ENCODE results near the gene CCDC150. TPM values are rescaled to one million over a fixed set of nuclear protein-coding genes. Genes with fewer than 3 reads are reported as not detected.

Gene CCDC150
- total and polyA plus RNA-seq, 2 of the 8 experiments (the other 6 are each of a cell fraction or from before 2014, with no cell fraction given) = 8.3 to 31.9 TPM

DNA sequence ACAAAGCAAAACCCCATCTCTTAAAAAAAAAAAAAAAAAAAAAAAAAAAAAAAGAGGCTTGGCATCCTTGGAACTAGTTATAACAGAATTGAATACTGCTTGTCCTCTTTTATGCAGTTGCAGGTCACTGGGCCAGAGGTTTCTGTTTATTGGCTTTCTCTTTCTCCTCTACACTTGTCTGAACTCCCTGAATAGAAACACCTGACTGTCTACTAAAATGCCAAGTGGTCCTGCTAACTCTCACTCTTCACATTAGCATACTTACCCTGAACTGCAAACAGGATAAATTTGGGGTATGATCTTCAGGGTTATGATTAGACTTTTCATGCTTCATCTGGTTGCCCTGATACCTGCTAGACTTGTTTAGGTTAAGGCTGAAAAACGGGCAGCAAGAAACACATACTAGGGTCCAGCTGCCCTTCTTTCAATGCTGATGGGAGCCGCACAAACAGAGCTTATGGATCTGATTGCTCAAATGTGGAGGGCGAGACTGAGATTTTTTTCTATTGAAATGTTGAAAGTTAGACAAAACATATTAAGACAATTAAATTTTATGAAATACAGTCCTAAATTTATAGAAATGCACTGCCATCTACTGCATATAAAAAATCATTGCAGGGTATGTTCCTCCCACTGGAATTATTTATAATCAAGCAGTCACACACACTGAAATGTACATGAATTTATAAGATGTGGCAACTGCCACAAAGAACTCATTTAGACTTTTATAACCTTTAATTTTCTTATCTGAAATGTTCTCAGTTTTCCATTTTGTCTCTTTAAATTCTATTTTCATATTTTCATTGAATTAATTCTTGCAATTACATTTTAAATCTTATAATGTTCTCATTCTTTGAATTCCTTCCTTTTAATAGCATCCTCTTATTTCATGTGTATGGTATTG lies 119.2 kb downstream of the CCDC150 start:
- no peak overlapping the region for H4K91ac ChIP-seq (replicated peaks; ENCODE audit: insufficient read length, low read length)
- H3K18ac ChIP-seq (ENCODE audit: extremely low read depth, low read length) = no peak overlapping the region
- no peak overlapping the region for H3K23ac ChIP-seq (ENCODE audit: insufficient read length)
- no peaks in the 10 kb centered on the region for H3K4me1 ChIP-seq (replicated peaks in 1 of 4; ENCODE audit: control insufficient read depth in 3 of 4, insufficient read depth in 4 of 4, low read length in 3 of 4)
- H3K56ac ChIP-seq (replicated peaks; ENCODE audit: insufficient read length, low read depth, low read length) = no peak overlapping the region
- H3K79me1 ChIP-seq (ENCODE audit: low read depth, low read length) = no peaks in the 10 kb centered on the region
- 87% methylated on average over 3 of the region's 3 CpGs; no CpG with 5 or more reads in 1 of the 2 experiments for WGBS, 2 experiments (ENCODE audit: extremely low coverage in 1 of 2, insufficient coverage in 1 of 2, insufficient read length in 1 of 2, insufficient replicate concordance in 2 of 2, low coverage in 1 of 2, low lambda C conversion rate in 2 of 2, missing lambda C conversion rate in 1 of 2)
- H4K8ac ChIP-seq (ENCODE audit: extremely low read depth, insufficient read depth, low read length) = no peak overlapping the region
- H2BK120ac ChIP-seq (replicated peaks; ENCODE audit: low read depth, low read length) = no peak overlapping the region
- H3K79me2 ChIP-seq (ENCODE audit: control insufficient read depth in 1 of 2, insufficient read depth in 2 of 2, low read length in 2 of 2) = no peaks in the 10 kb centered on the region
- no peak overlapping the region for H4K5ac ChIP-seq (ENCODE audit: insufficient read length, low read depth, low read length)
- H2BK5ac ChIP-seq (ENCODE audit: low read depth, low read length) = no peak overlapping the region
- POLR2A ChIA-PET (ENCODE audit: partially characterized antibody) = interaction anchor here (0.9 to 1.5 kb wide), 2 partner anchors 8 to 11 kb away, joined by 3 to 5 read pairs; no protein-coding TSS in a partner anchor
- peaks cover 0 to 12% (median 2%) of the 10 kb centered on the region in 4 experiments; a peak in 5 of 8 replicates for H3K36me3 ChIP-seq (ENCODE audit: control insufficient read depth in 2 of 4, insufficient read depth in 4 of 4, low read length in 3 of 4)
- H2BK20ac ChIP-seq (ENCODE audit: low read length) = no peak overlapping the region
- no peak overlapping the region for H3K14ac ChIP-seq (ENCODE audit: insufficient read length)
- H2BK12ac ChIP-seq (ENCODE audit: low read depth, low read length) = no peak overlapping the region
- DNase-seq (ENCODE audit: low read depth in 1 of 2, low spot score in 2 of 2) (no peak), FAIRE-seq (no peak)
- no peak overlapping the region for H3K4ac ChIP-seq (replicated peaks; ENCODE audit: insufficient read length, low read depth, low read length)
- CTCF ChIA-PET (ENCODE audit: partially characterized antibody) = interaction anchor here (0.5 to 3.6 kb wide), 7 partner anchors 8 to 1098 kb away, joined by 3 to 15 read pairs (median 4); no protein-coding TSS in a partner anchor
- H3K23me2 ChIP-seq (ENCODE audit: low read depth, low read length) = no peaks in the 10 kb centered on the region
- no peak overlapping the region for H3K4me2 ChIP-seq (ENCODE audit: insufficient read depth in 1 of 2, low read depth in 2 of 2, low read length in 2 of 2)
- no peak overlapping the region for H3K9ac ChIP-seq (replicated peaks in 1 of 4; ENCODE audit: extremely low read depth in 1 of 4, low read depth in 3 of 4, low read length in 3 of 4)
- H3K27me3 ChIP-seq (replicated peaks in 1 of 4; ENCODE audit: control insufficient read depth in 3 of 4, extremely low read depth in 1 of 4, insufficient read depth in 3 of 4, low read length in 3 of 4) = no peaks in the 10 kb centered on the region
- H2AK5ac ChIP-seq (ENCODE audit: low read depth, low read length) = no peak overlapping the region
- no peak overlapping the region for H2BK15ac ChIP-seq (ENCODE audit: low read length)
- H3K27ac ChIP-seq (ENCODE audit: low read depth, low read length) = no peak overlapping the region
- no peak overlapping the region for H3K4me3 ChIP-seq (ENCODE audit: extremely low read depth in 1 of 4, insufficient read depth in 2 of 4, low read depth in 3 of 4, low read length in 4 of 4)
- H2AFZ ChIP-seq (ENCODE audit: low read length) = no peak overlapping the region
- H4K20me1 ChIP-seq (replicated peaks in 1 of 2; ENCODE audit: control insufficient read depth in 1 of 2, insufficient read depth in 2 of 2, low read length in 2 of 2) = no peaks in the 10 kb centered on the region
- no peaks in the 10 kb centered on the region for H3K9me3 ChIP-seq (ENCODE audit: insufficient read depth in 2 of 2, low read depth in 1 of 2, low read length in 1 of 2)
- no peak for TF ChIP-seq RBBP5 (IDR thresholded peaks at IDR 0.05; ENCODE audit: borderline replicate concordance, low read depth, low read length)
- no peak for TF ChIP-seq KDM5A (IDR thresholded peaks at IDR 0.05; ENCODE audit: low read length)
- no peak for TF ChIP-seq ZNF274 (IDR thresholded peaks at IDR 0.05; ENCODE audit: borderline replicate concordance, extremely low read depth, low read length)
- TF ChIP-seq EP300 (IDR thresholded peaks at IDR 0.05; ENCODE audit: borderline replicate concordance in 1 of 2, low read depth in 2 of 2, low read length in 2 of 2) = no peak
- no peak for TF ChIP-seq MAFK (IDR thresholded peaks at IDR 0.05; ENCODE audit: low read depth, low read length)
- no peak for TF ChIP-seq JUN (IDR thresholded peaks at IDR 0.05; ENCODE audit: low read depth, low read length)
- TF ChIP-seq HDAC6 (IDR thresholded peaks at IDR 0.05; ENCODE audit: low read depth, low read length) = no peak
- TF ChIP-seq BRCA1 (IDR thresholded peaks at IDR 0.05; ENCODE audit: low read depth, low read length) = no peak
- no peak for TF ChIP-seq RNF2 (IDR thresholded peaks at IDR 0.05; ENCODE audit: borderline replicate concordance, low read depth, low read length, missing control alignments, poor library complexity, severe bottlenecking)
- TF ChIP-seq CBX5 (IDR thresholded peaks at IDR 0.05; ENCODE audit: low read depth, low read length) = no peak
- no peak for TF ChIP-seq SAP30 (IDR thresholded peaks at IDR 0.05; ENCODE audit: insufficient read depth, insufficient replicate concordance, low read length)
